HEK293 (cell line): ENCODE results near the gene RCSD1.

Experiments used
- CTCF ChIA-PET: fragments of 350-600 bp; formaldehyde crosslinking; extraction: SDS; loops from one replicate; lab custom pipeline; 2021; ENCODE audit warnings: antibody characterized with exemption; lab: Yijun Ruan, JAX
- POLR2A ChIA-PET: fragments of 300-600 bp; formaldehyde crosslinking; extraction: SDS; loops from one replicate; lab custom pipeline; 2020; ENCODE audit warnings: antibody characterized with exemption, inconsistent platforms; lab: Yijun Ruan, JAX
- H3K27ac ChIP-seq: fragments of 200-500 bp; sonication (Bioruptor generic); 2 replicates; pipeline ENCODE4 v1.5.1; 2014; ENCODE audit warnings: low read depth, low read length, control low read depth, inconsistent platforms; ENCODE audit errors: extremely low read depth
- H3K36me3 ChIP-seq, 2 experiments: fragments of 200-500 bp in 1 of 2; sonication (Bioruptor generic) in 1 of 2; 1 replicate in 1 of 2; 2 replicates in 1 of 2; pipeline ENCODE4 v1.5.1; 2014 to 2017; ENCODE audit warnings: inconsistent platforms in 2 of 2, low read length in 2 of 2; ENCODE audit not compliant: control insufficient read depth in 2 of 2, insufficient read depth in 1 of 2
- H3K4me1 ChIP-seq: fragments of 200-500 bp; sonication (Bioruptor generic); 2 replicates; pipeline ENCODE4 v1.5.1; 2014; ENCODE audit warnings: mild to moderate bottlenecking, low read length, inconsistent platforms; ENCODE audit not compliant: control insufficient read depth, insufficient read depth
- H3K4me3 ChIP-seq: 2 replicates; pipeline ENCODE4 v1.5.1; 2011; ENCODE audit warnings: low read depth, mild to moderate bottlenecking, control low read depth, low read length, moderate library complexity
- H3K9me3 ChIP-seq: fragments of 200-500 bp; sonication (Bioruptor generic); 2 replicates; pipeline ENCODE4 v1.5.1; 2014; ENCODE audit warnings: low read depth, low read length, inconsistent platforms; ENCODE audit not compliant: control insufficient read depth, insufficient read depth
- ATF2 ChIP-seq: fragments of 450-650 bp; formaldehyde crosslinking; IDR thresholded peaks from 2 replicates; pipeline ENCODE4 v1.5.1; 2016; ENCODE audit warnings: missing biosample characterization, missing genetic modification characterization, low read depth
- HOXD13 ChIP-seq: sonication (generic); formaldehyde crosslinking; IDR thresholded peaks from 2 replicates; pipeline ENCODE4 v1.8.0; 2022; ENCODE audit warnings: missing genetic modification reagents, borderline replicate concordance
- OSR2 ChIP-seq: fragments of 450-650 bp; formaldehyde crosslinking; IDR thresholded peaks from 2 replicates; pipeline ENCODE4 v1.5.1; 2016; ENCODE audit warnings: missing biosample characterization, missing genetic modification characterization
- ZFHX2 ChIP-seq: fragments of 450-650 bp; formaldehyde crosslinking; conservative IDR thresholded peaks from 2 replicates; pipeline ENCODE4 v1.5.1; 2016; ENCODE audit warnings: missing biosample characterization, missing genetic modification characterization
- ZNF335 ChIP-seq: fragments of 450-650 bp; formaldehyde crosslinking; conservative IDR thresholded peaks from 2 replicates; pipeline ENCODE4 v1.5.1; 2016; ENCODE audit warnings: missing biosample characterization, missing genetic modification characterization
- ZNF677 ChIP-seq: fragments of 450-650 bp; IDR thresholded peaks from 2 replicates; pipeline ENCODE4 v1.5.0; 2018; ENCODE audit warnings: missing biosample characterization, mild to moderate bottlenecking, missing genetic modification characterization, moderate library complexity
- ZSCAN18 ChIP-seq: fragments of 450-650 bp; formaldehyde crosslinking; IDR thresholded peaks from 2 replicates; pipeline ENCODE4 v1.5.1; 2016; ENCODE audit warnings: missing biosample characterization, missing genetic modification characterization
- TF ChIP-seq, protein P1 (sequence below): fragments of 450-650 bp; formaldehyde crosslinking; IDR thresholded peaks from 2 replicates; pipeline ENCODE4 v1.5.1; 2016; ENCODE audit warnings: missing biosample characterization, missing genetic modification characterization
- TF ChIP-seq, protein P2 (sequence below): fragments of 450-650 bp; formaldehyde crosslinking; IDR thresholded peaks from 2 replicates; pipeline ENCODE4 v1.5.1; 2016; ENCODE audit warnings: missing biosample characterization, missing genetic modification characterization
- TF ChIP-seq, protein P3 (sequence below): fragments of 450-650 bp; formaldehyde crosslinking; IDR thresholded peaks from 2 replicates; pipeline ENCODE4 v1.5.1; 2017; ENCODE audit warnings: missing biosample characterization, missing genetic modification characterization

Gene RCSD1

DNA sequence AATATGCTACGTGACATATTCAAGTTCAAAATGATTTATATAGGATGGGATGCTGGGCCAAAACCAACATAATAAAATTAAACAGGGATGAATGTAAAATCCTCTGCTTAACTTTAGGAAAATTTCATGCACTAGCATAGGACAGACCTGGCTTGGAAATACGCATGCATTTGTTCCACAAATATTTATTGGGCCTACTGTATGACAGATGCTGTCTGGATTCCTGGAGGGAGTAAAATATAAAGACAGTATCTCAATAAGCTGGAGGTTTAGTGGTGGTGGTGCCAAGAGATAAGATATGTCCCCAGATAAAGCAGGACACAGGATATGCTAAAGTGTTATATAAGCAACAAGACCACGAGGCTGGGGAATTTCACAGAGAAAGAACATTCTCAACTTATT is 15.1 kb downstream of the RCSD1 start (continued):
- TF ChIP-seq ZSCAN18 (tag by site-specific recombination) (no peak), OSR2 (peak; percentile 12; the same call in 1 of the 2 replicates), ZNF677 (tag by site-specific recombination) (no peak), ZNF335 (tag by site-specific recombination) (peak; percentile 34; the same call in 1 of the 2 replicates), HOXD13 (CRISPR knock-in tag) (no peak)
- TF ChIP-seq, protein P1, sequence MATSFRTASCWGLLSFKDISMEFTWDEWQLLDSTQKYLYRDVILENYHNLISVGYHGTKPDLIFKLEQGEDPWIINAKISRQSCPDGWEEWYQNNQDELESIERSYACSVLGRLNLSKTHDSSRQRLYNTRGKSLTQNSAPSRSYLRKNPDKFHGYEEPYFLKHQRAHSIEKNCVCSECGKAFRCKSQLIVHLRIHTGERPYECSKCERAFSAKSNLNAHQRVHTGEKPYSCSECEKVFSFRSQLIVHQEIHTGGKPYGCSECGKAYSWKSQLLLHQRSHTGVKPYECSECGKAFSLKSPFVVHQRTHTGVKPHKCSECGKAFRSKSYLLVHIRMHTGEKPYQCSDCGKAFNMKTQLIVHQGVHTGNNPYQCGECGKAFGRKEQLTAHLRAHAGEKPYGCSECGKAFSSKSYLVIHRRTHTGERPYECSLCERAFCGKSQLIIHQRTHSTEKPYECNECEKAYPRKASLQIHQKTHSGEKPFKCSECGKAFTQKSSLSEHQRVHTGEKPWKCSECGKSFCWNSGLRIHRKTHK (tag by site-specific recombination) = no peak

DNA sequence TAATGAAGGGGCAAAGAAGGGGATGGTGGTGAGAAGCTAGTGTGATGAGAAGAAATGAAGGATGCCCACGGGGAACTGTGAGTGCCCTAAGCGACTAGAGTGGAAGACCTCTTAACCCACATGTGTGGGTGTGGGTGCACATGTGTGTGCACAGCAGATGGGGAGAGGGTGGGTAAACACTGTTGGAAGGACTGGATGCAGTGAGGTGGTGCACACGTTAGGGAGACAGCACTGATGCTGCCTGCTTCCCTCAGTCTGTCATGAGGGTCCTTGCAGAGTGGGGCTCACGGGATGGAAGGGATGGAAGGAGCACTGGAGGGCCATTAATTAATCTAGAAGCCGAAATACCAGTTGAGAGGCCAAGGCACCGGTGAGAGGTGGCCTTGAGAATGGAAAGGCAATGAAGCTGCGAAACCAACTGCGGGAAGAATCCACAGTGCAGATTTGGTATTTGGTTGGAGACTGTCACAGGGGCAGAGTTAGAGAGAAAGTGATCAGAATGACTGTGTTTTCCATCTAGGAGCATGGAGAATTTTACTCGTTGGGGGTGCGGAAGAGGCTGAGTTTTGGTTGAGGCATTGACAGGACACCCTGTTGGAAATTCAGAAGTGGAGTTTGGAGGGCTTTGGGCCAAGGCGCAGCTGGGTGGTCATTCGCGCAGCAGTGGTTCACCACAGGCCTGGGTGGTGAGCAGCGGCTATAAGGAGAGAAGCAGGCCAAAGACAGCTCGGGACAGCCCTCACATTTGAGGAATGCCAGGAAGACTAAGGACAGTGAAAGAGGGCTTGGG is 15.8 kb downstream of the RCSD1 start:
- Histone ChIP-seq H3K27ac (no peak overlapping the region), H3K36me3 (no peaks in the 10 kb centered on the region), H3K4me1 (no peaks in the 10 kb centered on the region), H3K9me3 (no peaks in the 10 kb centered on the region), H3K4me3 (no peak overlapping the region)
- ChIA-PET CTCF (no interaction called here), POLR2A (interaction anchor here (0.6 kb wide), 1 partner anchor 19 kb away, joined by 3 read pairs; no protein-coding TSS in a partner anchor)
- TF ChIP-seq ATF2 = no peak
- peak; percentile 58 for TF ChIP-seq ZFHX2 (tag by site-specific recombination)

DNA sequence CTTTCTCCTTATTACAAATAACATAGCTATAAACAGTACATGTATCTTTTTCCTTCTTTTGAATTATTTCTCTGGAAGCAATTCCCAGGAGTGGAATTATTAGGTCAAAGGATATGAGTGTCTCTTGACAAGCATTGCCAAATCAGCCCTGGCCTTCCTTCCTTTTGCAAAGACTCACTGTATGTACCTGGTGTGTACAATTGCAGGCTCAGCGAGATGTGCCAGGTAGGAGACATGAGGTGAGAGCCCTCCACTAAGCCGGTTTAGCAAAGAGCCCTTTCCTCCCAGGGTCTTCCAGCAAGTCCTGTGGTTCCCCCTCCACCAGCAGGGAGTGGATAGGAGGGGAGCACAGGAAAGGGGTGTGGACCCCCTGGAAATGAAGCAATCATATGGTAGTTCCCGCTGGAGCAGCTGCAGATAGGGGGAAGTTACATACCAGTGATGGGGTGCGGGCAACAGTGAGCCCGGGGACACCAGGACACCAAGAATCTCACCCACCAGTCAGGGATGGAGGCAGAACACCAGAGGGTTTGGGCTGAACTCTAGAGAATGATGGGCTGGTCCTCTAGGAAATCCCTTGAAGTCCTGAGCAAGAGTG is 18.3 kb downstream of the RCSD1 start:
- no peak overlapping the region for H3K27ac ChIP-seq
- CTCF ChIA-PET = interaction anchor here (0.6 kb wide), 1 partner anchor 206 kb away, joined by 3 read pairs; no protein-coding TSS in a partner anchor

More for the DNA sequence above, 18.3 kb downstream of the RCSD1 start:
- no peaks in the 10 kb centered on the region for H3K36me3 ChIP-seq
- POLR2A ChIA-PET = no interaction called here
- H3K9me3 ChIP-seq = no peaks in the 10 kb centered on the region
- no peaks in the 10 kb centered on the region; the same call in 1 of the 2 replicates for H3K4me1 ChIP-seq
- TF ChIP-seq, protein P2, sequence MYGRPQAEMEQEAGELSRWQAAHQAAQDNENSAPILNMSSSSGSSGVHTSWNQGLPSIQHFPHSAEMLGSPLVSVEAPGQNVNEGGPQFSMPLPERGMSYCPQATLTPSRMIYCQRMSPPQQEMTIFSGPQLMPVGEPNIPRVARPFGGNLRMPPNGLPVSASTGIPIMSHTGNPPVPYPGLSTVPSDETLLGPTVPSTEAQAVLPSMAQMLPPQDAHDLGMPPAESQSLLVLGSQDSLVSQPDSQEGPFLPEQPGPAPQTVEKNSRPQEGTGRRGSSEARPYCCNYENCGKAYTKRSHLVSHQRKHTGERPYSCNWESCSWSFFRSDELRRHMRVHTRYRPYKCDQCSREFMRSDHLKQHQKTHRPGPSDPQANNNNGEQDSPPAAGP = no peak
- TF ChIP-seq, protein P3, sequence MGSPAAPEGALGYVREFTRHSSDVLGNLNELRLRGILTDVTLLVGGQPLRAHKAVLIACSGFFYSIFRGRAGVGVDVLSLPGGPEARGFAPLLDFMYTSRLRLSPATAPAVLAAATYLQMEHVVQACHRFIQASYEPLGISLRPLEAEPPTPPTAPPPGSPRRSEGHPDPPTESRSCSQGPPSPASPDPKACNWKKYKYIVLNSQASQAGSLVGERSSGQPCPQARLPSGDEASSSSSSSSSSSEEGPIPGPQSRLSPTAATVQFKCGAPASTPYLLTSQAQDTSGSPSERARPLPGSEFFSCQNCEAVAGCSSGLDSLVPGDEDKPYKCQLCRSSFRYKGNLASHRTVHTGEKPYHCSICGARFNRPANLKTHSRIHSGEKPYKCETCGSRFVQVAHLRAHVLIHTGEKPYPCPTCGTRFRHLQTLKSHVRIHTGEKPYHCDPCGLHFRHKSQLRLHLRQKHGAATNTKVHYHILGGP (tag by site-specific recombination) = peak; percentile 48; the same call in 1 of the 2 replicates
- no peak overlapping the region for H3K4me3 ChIP-seq
